Measurements from ENCODE around the gene ZNF76.
"Not testable (repeated sequence)": the region's sequence is repeated elsewhere in the genome, so short reads cannot be mapped to it uniquely, and the experiment has no call there.

The ZNF76 gene

DNA sequence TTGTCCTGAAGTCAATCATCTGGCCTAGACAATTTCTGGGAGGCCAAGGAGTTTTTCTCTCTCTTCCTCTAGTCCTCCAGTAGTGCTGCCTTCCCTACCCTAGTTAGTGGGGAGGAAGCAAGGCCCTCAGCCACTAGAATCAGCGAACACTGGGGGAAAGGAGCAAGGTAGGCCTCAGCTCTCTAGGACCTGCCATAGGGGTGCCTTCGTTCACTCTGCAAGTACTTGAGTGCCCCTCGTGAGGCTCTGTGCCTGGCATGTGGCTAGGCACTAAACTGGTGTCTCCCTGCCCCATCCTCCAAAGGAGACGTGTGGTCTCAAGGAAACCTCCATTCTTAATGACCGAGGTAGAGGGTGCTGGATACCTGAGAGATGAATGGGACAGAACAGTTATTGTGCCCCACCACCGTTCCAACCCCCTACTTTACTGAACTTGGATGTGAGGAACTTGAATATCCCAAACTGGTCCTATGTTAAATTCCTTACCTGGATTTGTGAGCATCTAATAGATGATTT lies 39.1 kb downstream of the ZNF76 start:
- DNase-seq (ENCODE audit: low read depth in 1 of 2, low spot score in 1 of 2) = no peak

DNA sequence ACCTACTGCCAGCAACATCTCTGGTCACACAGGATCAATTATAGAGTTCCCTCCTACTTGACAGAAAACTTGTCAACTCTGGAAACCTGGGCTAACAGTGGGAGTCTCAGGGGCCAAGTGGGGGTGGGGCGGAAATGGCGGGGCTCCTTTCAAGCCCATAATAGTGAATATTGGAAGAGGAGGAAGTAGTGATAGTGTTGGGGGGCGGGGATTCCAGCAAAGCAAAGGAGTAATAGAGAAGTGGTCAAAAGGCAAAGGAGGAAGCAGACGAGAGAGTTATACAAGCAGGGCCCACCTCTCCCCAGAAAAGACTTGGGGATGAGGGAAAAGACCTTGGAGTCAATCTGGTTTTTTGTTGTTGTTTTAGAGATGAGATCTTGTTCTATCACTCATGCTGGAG lies 40.1 kb downstream of the ZNF76 start:
- no peak for DNase-seq (ENCODE audit: low read depth in 1 of 2, low spot score in 1 of 2)

- no peak for DNase-seq (ENCODE audit: low read depth in 1 of 2, low spot score in 1 of 2)
Measured at GRCh38 chr6:35300848-35301247, 41.3 kb downstream of the ZNF76 start.

DNA sequence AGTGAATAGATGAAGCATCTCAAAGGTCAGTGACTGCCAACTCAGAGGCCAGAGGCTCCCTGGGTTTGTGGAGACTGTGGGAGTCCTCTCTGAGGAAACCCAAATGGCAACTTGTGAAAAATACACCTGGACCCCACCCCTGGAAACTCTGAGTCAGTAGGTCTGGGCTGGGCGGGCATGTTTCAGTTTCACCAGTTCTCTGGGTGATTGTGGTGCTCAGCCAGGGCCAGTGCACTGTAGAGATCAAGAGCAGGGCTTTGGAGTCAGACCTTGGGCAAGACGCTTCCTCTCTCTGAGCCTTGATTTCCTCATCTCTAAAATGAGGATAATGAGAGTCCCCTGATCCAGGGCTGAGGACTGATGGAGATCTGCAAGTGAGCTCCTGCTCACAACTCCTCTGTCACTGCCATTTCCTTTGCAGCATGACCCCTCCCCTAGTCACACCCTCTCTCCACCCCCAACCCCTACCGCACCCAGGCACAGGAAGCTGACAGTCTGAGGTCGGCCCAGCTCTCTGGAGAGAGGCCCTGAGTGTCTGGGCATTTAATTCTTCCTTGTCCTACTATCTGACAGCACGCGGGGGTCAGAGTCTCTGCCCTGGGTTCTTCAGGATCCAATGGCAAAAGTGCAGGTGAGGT lies 43.2 kb downstream of the ZNF76 start:
- DNase-seq (ENCODE audit: low read depth in 1 of 2, low spot score in 1 of 2) = peak; percentile 65 to 76

- no peak for DNase-seq (ENCODE audit: low read depth in 1 of 2, low spot score in 1 of 2)
Measured at GRCh38 chr6:35304299-35304698, 44.8 kb downstream of the ZNF76 start.

DNA sequence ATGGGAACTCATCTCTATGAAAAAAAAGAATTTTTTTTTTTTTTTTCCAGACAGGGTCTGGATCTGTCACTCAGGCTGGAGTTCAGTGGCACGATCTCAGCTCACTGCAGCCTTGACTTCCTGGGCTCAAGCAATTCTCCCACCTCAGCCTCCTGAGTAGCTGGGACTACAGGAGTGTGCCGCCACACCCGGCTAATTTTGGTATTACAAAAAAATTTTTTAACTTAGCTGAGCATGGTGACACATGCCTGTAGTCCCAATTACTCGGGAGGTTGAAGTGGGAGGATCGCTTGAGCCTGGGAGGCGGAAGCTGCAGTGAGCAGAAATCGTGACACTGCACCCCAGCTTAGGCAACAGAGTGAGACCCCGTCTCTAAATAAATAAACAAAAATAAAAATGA lies 45.6 kb downstream of the ZNF76 start:
- no peak for DNase-seq (ENCODE audit: low read depth in 1 of 2, low spot score in 1 of 2)

DNA sequence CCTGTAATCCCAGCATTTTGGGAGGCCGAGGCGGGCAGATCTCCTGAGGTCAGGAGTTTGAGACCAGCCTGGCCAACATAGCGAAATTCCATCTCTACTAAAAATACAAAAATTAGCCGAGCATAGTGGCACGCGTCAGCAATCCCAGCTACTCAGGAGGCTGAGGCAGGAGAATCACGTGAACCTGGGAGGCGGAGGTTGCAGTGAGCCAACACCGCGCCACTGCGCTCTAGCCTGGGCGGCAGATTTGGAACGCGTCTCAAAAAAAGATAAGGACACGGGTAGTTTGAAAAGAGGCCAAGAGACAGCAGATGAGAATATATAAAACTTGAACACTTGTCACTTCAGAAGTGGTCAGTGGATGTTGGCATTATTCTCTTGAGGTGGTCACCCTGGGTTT lies 47.6 kb downstream of the ZNF76 start:
- not testable (repeated sequence) for DNase-seq (ENCODE audit: low read depth in 1 of 2, low spot score in 1 of 2)

DNA sequence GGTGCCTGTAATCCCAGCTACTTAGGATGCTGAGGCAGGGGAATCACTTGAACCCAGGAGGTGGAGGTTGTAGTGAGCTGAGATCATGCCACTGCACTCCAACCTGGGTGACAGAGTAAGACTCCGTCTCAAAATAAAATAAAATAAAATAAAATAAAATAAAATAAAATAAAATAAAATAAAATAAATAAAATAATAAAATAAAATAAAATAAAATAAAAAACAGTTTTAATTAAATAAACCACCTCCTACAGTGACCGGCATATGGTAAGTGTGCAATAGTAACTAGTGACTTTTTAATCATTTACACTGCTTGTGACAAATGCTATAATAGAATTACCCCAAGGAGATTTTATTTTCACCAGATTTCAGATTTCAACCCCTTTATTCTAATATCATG lies 49.0 kb downstream of the ZNF76 start:
- DNase-seq (ENCODE audit: low read depth in 1 of 2, low spot score in 1 of 2) = not testable (repeated sequence)

DNA sequence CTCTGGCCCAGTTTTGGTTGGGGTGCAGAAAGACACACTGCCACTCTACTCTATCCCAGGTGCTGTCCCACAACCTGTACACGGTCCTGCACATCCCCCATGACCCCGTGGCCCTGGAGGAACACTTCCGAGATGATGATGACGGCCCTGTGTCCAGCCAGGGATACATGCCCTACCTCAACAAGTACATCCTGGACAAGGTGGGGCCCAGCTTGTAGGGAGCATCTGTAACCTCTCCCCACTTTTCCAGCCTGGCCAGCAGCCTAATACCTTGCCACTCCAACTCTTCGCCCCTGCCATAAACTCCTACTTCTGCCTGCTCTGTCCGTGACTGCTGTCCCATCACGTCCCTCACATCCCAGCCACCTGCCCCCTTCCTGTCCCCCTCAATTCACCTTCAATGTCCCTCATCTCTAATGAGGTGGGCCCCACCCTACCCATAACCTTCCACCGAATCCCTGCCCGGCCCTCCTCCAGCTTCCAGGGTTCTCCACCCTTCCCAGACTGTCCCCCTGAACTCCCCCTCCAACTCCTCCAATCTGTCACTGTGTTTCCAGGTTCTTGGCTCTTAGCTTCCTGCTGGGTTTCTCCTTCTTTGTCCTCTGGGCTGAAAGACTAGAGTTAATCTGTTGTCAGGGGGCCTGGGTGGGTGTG lies 50.2 kb downstream of the ZNF76 start:
- DNase-seq (ENCODE audit: low read depth in 1 of 2, low spot score in 1 of 2) = no peak

DNA sequence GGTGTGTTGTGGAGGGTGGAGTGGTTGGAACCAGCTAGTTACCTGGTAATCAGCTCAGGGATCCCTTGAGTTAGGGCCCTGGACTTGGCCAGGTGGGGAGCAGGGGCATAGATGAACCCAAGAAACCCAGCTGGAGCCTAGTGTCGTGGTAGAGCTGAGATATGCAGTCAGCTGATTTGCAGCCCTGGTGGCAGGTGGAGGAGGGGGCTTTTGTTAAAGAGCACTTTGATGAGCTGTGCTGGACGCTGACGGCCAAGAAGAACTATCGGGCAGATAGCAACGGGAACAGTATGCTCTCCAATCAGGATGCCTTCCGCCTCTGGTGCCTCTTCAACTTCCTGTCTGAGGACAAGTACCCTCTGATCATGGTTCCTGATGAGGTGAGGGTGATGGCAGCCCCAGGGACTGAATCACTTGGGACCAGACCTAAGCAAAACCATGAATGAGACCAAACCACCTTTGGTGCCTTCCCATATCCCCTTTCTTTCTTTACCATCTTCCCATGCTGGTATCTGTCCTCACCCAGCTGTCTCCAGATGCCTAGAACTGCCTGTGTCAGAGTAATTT lies 50.8 kb downstream of the ZNF76 start:
- DNase-seq (ENCODE audit: low read depth in 1 of 2, low spot score in 1 of 2) = no peak

GRCh38 chr6:35311390-35312075 lies 52.0 kb downstream of the ZNF76 start:
- DNase-seq (ENCODE audit: low read depth in 1 of 2, low spot score in 1 of 2) = peak in 1 of 2 donors; percentile 41

DNA sequence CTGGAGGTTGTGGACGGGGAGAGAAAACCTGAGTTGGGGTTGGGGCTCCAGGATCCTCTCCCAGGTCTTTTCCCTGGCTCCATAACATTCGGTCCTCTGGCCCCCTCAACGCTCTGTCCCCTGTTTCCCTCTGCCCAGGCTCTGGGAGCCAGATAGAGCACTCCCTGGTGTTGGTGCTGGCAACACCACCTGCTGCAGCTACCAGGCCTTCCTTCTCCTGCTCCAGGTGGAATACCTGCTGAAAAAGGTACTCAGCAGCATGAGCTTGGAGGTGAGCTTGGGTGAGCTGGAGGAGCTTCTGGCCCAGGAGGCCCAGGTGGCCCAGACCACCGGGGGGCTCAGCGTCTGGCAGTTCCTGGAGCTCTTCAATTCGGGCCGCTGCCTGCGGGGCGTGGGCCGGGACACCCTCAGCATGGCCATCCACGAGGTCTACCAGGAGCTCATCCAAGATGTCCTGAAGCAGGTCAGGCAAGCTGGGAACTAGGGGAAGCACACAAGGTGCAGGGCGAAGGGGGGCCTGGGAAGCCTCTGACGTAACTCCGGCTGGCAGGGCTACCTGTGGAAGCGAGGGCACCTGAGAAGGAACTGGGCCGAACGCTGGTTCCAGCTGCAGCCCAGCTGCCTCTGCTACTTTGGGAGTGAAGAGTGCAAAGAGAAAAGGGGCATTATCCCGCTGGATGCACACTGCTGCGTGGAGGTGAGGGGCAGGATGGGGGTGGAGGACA lies 52.7 kb downstream of the ZNF76 start:
- no peak for DNase-seq (ENCODE audit: low read depth in 1 of 2, low spot score in 1 of 2)

DNA sequence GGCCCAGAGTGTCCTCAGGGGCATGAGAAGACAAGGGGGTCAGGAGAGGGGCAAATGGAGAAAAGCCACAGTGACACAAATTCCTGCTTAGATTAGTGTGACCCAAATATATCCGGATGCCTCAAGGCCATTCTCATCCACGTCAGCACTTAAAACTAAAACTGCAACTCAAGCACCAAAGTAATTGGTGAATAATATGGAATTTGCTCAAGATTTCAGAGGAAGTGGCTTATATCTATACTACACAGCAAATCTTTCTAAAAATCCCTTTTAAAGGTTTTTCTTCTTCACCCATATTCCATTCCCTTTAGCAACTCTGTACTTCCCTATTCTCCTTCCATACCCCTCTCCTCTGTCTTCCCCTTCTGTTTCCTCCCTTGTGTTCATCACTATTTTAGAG lies 53.3 kb downstream of the ZNF76 start:
- no peak for DNase-seq (ENCODE audit: low read depth in 1 of 2, low spot score in 1 of 2)

DNA sequence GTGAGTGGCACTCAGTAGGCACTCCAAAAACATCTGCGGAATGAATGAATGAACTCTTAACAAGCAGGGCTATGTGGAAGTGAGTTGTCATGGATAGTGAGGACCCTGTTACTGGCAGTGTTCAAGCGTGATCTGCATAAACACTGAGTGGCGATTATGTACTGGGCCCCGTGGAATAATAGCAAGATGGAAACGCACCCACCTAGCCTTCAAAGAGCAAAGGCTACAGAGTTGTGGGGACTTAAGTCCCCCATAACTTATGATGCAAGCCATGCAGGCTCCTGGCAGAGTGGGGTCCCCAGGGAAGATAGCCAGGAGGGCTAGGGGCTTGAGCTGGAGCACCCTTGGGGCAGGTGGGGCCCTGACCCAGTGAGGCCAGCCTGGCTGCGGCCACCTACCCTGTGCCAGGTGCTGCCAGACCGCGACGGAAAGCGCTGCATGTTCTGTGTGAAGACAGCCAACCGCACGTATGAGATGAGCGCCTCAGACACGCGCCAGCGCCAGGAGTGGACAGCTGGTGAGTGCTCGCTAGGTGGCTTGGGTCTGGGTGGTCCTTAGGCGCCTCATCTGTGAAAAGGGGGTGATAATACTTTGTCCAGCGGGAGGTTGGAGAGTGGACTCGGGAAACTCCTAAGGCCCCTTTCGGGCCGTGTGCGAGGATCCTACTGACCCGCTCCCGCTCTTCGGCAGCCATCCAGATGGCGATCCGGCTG lies 58.1 kb downstream of the ZNF76 start:
- DNase-seq (ENCODE audit: low read depth in 1 of 2, low spot score in 1 of 2) = no peak

DNA sequence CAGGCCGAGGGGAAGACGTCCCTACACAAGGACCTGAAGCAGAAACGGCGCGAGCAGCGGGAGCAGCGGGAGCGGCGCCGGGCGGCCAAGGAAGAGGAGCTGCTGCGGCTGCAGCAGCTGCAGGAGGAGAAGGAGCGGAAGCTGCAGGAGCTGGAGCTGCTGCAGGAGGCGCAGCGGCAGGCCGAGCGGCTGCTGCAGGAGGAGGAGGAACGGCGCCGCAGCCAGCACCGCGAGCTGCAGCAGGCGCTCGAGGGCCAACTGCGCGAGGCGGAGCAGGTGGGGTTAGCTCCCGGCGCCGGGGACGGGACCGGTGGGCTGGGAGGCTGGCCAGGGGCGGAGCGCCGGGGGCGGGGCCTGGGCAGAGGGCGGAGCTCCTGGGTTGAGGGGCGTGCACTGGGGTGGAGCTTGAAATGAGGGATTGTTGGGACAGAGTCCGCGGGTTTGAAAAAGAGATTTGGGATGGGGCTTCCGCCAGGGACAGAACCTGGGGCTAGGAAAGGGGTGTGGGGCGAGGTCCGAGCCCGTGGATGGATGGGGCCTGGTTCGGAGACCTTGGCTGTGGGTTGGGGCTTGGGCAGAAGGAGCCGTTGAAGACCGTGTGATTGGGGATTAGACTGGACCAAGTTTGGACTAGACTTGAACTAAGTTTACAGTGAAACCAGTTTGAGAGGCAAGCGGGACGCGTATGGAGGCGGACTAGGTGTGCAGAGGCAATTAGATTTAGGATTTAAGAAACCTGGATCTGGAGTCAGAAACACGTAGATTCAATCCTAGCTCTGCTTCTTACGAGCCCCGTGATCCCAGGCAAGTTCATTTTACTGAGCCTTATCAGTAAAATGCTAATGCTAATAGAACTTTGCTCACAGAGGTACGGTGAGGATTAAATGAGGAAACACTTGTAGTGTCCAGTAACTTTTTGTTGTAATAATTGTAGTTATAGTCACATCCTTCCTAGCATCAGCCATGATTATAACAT lies 58.9 kb downstream of the ZNF76 start:
- no peak for DNase-seq (ENCODE audit: low read depth in 1 of 2, low spot score in 1 of 2)

- DNase-seq (ENCODE audit: low read depth in 1 of 2, low spot score in 1 of 2) = no peak
Measured at GRCh38 chr6:35319346-35320030, 60.0 kb downstream of the ZNF76 start.

DNA sequence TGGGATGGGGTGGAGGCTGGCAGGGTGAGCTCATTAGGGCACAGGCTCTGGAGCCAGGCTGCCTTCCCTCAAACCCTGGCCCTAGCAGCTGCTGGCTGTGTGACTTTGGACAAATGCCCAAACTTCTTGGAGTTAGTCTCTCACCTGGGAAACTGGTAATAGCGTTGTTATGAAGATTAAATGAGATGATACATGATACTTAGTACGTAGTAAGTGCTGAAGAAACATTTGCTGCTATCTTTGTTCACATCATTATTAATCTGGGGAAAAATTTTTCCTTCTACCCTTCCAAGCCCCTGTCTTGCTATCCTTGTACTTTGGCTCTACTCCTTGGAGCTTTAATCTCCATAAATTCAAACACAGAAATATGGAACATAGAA lies 60.5 kb downstream of the ZNF76 start:
- no peak for DNase-seq (ENCODE audit: low read depth in 1 of 2, low spot score in 1 of 2)

DNA sequence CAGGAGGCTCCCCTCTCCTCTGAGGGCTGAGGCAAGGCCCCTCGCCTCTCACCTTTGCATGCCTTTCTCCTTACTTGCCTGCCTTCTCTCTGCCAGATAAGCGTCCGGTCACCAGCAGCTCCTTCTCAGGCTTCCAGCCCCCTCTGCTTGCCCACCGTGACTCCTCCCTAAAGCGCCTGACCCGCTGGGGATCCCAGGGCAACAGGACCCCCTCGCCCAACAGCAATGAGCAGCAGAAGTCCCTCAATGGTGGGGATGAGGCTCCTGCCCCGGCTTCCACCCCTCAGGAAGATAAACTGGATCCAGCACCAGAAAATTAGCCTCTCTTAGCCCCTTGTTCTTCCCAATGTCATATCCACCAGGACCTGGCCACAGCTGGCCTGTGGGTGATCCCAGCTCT lies 61.6 kb downstream of the ZNF76 start:
- no peak for DNase-seq (ENCODE audit: low read depth in 1 of 2, low spot score in 1 of 2)

Data from stimulated activated CD4-positive, alpha-beta T cell treated with anti-CD3 and anti-CD28 coated beads, Interleukin-15, amount 100 ng/mL, for 1 hour (primary cell).